Fibroblast of skin of back (primary cell): ENCODE data around the gene STARD8.

ENCODE experiments used
- DNase-seq: peaks from one replicate; pipeline ENCODE4 v3.0.0-alpha.2; 2013

STARD8 gene

DNA sequence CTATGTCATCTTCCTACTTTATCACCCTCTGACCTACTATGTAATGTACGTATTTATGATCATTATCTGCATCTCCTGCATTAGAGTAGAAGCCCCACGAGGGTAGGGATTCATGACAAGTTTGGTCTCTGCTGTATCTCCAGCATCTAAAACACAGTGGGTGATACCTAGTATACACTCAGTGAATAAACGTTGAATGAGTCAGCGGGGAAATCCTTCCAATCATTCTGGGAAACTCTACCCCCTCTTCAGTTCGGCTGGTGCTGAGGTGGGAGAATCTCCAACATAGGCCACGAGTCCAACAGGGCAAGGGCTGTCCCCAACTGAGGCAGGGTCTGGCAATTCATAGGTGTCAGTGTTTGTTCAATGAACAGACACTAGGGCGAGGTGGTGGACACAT lies 106.9 kb downstream of the STARD8 start:
- no peak for DNase-seq

GRCh38 chrX:68755616-68756125 lies 108.2 kb downstream of the STARD8 start:
- DNase-seq = no peak

- no peak for DNase-seq
These were observed 109.9 kb downstream of the STARD8 start for GRCh38 chrX:68757331-68757730.

DNA sequence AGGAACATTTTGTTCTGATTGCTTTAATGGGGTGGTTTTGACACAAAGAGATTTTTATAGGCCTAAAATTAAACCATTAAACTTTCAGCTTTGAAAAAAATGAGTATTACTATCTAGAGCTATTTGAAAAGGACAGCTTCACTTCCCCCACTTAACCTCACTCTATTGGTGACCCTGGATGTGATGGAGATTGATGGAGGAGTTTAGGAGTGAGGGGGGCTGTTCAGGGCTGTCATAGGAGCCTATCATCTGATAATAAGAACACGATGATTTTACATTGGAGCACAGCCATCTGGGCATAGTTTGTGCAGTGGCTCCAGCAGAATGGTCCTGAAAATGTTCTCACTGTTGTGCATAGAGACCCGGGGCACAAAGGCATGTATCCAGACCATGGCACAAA lies 110.3 kb downstream of the STARD8 start:
- DNase-seq = no peak

GRCh38 chrX:68758671-68759070 lies 111.2 kb downstream of the STARD8 start:
- DNase-seq = no peak

DNA sequence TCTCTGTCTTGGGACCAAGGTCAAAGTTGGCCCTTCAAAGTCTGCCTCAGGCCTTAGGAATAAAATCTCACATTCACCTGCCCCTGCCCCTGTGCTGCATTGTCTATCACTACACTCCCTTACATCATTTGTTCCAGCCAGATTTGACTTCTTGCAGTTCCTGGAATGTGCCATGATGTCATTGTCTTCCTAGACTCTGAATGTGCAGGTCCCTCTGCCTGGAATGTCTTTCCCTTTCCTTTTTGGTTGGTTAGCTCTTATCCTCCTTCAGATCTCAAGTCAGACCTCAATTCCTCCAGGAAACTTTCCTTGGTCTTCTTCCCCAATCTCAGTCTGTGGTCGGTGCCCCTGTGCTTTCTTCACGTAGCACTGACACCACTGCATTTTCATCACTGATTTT lies 113.6 kb downstream of the STARD8 start:
- no peak for DNase-seq

- DNase-seq = no peak
These were observed 115.3 kb downstream of the STARD8 start for GRCh38 chrX:68762766-68763165.

DNA sequence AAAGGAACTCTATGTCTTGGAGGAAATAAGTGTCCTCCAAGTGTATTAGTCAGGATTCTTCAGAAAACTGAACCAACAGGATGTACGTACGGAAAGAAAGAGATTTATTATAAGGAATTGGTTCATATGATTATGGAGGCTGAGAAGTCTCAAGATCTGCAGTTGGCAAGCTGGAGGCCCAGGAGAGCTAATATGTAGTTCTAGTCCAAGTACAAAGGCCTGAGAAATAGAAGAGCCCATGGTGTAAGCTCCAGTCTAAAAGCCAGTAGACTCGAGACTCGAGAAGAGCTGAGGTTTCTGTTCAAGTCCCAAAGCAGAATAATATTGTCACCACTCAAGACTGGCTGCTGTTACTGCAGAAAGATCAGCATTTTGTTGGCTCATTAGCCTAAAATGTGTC lies 116.0 kb downstream of the STARD8 start:
- no peak for DNase-seq
